ENCODE data around the gene STRIP1.
A peak's percentile ranks its signal among the peaks of the same experiment; 100 is the strongest.
"Not testable (repeated sequence)": the region's sequence is repeated elsewhere in the genome, so short reads cannot be mapped to it uniquely, and the experiment has no call there.

Gene STRIP1

DNA sequence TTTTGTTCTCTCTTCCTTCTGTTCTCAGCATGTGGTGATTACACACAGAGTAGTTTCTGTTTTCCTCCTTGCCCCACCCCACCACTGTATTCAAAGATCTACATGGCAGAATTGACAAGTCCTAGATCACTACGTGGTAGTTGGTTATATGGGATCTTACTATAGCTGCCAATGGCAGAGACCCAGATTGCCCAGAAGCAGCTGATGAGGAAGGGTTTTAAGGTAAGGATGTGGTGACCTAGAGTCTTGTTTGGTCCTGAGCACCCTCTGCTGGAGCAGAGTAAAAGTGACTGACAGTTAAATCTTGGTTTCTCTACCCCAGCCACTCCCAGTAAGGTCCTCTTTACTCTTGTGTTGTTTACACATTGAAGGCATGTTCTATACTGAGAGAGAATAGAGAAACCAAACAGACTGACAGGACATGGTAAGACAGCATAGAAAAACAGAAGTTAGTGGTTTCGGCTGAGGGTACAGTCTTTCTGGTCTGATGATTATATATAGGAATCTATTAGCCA, 22.8 kb upstream of the STRIP1 start:
- DNase-seq = peak; percentile 49

DNA sequence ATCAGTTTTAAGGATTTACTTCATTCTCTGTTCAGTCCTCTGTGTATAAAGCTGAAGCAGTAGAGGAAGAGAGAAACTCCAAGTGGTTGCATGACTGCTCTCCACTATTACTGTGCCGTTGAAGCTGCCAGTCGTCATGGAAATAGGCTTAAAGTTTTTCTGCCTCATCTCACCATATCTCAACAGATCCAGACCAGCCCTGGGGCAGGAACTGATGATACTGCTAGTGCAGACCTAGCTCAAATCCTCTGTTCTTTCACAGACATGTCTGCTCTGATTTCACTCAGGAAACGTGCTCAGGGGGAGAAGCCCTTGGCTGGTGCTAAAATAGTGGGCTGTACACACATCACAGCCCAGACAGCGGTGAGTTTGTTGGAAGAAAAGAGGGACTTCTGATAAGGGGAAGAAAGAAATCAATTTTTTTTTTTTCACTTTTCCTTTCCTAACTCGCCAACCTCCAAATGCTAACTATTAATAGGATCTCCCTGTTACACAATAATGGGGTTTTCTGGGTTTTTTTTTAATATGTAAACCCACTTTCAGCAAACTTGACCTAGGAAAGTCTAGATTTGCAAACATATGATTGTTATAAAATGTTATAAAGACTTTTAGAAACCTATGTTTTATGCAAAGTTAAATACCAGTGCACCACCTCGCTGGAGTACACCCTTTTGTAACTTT, 22.2 kb upstream of the STRIP1 start:
- DNase-seq = no peak

DNA sequence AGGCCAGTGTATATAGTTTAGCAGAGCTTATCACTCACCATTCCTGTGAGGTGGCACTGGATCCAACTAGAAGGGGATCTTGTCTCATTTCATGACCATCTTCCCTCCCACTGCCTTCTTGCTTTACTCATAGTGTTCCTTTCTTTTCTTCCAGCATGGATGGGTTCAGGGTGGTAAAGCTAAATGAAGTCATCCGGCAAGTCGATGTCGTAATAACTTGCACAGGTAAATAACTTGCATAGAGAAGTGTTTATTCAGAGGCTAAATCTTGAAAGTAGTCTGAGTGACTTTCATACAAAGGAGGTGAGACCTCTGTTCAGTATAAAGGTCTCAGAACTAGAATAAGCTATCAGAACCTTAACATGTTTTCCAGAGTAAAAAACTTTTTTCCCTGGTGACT, 16.6 kb upstream of the STRIP1 start:
- DNase-seq = no peak

DNA sequence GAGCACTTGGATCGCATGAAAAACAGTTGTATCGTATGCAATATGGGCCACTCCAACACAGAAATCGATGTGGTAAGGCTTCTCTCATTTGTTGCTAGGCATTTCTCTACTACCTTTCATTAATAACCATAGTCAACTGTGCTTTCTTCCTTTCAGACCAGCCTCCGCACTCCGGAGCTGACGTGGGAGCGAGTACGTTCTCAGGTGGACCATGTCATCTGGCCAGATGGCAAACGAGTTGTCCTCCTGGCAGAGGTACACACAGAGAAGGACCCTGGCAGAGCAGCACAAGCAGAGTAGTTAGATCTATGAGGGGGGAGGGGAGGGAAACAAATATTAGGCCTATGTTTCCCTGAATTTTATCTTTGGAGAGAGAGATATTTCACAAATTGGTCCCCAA, 16.0 kb upstream of the STRIP1 start:
- DNase-seq = no peak

DNA sequence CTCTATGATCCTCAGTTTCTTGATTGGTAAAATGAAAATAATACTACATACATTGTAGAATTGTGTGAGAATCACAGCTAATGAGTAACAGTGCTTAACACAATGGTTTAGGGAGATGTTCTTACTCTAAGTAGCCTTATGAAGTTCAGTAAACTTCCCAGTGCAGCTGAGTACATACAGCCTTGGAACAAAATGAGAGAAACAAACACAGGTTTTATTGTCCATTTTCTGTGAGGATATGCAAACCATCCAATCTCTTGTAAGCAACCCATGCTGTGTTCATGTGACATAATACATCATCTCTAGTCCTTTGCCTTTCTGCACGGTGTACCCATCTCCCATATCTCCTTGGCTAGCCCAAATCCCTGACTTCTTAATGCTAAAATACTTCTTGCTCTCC, 14.7 kb upstream of the STRIP1 start:
- no peak for DNase-seq

DNA sequence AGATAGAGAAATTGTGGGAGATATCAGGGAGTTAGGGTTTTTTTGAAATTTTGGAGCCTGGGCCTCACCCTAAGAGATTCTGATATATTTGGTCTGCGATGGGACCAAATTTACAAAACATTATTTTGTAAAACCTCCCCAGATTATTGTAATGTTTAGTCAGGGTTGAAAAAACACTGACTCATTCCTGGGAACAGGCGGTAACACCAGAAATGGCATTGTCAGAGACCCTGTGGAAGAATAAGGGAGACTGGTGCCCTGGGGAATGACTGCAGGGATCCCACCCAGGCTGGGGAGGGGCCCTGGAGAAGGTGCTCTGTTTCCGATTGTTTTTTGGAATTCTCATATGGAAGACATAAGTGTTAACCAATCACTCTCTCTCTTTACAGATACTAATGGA, 13.1 kb upstream of the STRIP1 start:
- DNase-seq = no peak

DNA sequence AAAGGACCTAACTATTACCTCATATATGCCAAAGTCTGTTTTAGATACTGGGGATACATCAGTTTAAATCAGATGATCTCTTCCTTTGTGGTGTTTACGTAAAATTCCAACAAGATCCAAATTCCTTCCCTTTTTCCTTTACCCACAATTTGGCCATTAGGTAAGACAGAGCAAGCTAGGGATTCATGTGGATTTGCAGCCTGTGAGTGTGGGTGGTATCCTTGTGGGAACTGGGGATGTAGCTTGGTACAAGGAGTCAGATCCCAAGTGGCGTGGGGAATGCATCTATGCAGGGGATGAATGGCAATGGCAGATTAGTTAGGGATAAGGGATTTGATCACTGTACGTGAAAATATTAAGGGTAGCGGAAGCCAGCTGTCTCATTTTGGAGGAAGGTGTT, 9.8 kb upstream of the STRIP1 start:
- no peak for DNase-seq

DNA sequence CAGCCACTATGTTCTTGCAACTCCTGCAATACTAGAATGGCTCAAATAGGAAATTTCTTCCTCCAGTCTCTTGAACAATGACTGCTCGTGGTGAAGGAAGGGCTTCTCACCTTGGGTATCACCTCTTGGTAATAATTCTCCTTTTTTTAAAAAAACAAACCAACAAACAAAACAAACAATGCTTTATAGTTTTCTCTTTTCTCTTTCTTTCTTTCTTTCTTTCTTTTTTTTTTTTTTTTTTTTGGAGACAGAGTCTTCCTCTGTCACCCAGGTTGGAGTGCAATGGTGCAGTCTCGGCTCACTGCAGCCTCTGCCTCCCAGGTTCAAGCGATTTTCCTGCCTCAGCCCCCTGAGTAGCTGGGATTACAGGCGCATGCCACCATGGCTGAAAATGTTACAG, 3.7 kb upstream of the STRIP1 start:
- not testable (repeated sequence) for DNase-seq

DNA sequence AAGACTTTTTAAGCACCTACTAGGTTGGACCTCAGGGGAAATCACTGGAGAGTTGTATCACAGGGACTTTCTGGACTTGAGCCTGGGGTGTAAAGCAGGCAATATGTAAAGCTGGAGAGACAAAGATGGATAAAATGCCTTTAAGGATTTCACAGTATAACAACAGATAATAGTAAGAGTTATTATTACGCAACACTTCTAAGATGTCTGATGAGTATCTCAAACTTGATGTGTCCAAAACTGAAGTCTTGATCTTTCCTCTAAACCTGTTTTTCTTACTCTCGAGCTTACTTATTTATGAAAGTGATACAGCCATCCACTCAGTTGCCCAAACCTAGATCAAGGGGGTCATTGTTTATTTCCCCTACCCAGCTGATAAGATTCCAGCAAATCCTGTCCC, 2.1 kb upstream of the STRIP1 start:
- no peak for DNase-seq

DNA sequence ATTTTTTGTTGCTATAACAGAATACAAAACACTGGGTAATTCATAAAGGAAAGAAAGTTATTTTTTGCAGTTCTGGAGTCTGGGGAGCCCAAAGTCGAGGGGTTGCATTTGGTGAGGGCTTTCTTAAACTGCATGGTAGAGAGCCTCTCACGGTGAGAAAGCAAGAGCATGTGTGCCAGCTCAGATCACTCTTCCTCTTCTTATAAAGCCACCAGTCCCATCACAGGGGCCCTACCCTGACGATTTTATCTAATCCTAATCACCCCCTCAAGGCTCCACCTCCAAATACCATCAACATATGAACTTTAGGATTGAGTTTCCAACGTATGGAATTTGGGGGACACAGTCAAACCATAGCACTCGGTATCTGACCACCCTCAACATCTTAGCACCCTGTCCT, 1.0 kb upstream of the STRIP1 start:
- no peak for DNase-seq

DNA sequence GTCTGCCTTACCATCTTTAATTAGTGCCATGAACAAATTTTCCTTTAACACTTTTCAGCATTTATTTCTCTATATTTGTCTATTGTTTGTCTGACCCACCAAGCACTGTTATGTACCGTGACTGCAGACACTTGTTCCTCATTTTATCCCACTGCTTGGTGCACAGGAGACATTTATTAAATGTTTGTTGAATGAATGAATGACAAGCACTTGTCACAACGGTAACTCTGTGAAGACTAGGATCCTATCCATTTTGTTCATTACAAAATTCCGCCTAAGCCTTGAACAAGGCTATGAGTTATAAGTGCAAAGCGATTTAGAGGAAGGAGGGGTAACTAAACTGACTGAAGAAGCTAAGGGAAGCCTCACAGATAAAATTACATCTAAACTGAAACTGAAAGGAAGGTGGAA, 379 bp upstream of the STRIP1 start:
- DNase-seq = no peak

DNA sequence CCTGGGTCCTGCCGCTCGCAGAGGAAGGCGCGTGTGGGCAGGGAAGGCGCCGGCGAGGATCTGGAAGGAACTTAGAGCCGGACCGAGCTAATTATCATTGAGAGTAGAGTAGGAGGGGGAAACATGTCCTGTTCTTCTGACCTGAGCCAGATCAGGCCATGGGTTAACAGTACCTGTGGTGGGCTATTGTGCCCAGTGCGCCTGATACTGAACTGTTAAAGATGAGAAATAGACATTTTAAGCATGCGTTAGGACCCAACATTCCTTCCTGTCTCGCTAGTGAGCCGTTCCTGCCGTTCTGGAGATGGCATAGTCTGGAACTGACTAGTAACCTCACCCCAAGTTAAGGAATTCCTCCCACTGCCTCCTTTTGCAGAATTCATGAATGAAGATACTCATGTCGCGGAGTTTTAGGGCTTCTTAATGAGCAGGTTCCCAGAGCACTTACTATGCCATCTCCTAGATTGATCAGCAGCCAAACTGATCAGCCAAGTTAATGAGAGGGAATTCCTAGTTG, 870 bp downstream of the STRIP1 start:
- DNase-seq = peak; percentile 25

DNA sequence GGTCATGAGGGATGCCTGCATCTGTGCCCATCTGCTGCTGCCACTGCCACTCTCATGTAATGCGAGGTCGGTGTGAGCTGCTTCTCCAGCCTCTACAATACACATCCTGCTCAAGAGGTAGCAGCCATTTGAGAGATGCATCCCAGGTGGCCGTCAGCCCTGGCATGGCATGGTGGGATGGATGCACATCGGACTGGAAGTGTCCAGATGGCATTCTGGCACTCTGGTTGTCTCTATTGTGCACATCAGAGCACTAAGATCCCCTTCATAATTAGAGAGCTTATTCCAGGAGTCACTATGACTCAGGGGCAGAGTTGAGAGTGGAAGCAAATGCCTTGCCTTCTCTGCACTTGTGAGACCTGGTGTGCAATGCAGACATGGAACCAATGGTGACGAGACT, 3.8 kb downstream of the STRIP1 start:
- DNase-seq = no peak

DNA sequence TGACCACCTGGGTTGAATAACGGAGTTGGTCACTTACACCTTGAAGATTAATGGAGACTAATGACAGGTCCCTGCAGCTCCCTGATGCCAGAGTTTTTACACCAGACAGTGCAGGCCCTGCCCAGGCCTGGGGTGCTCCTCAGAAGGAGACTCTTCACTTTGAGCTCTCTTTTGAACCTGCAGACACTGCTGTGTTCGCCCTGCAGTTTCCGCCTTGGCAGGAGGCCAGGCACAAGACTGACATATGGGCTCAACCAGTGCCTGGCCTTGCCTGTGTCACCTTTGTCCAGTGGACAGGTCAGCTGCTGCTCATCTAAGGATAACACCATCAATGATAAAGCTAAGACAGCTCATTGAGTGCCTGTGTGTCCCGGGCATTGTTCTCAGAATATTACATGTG, 5.2 kb downstream of the STRIP1 start:
- no peak for DNase-seq

DNA sequence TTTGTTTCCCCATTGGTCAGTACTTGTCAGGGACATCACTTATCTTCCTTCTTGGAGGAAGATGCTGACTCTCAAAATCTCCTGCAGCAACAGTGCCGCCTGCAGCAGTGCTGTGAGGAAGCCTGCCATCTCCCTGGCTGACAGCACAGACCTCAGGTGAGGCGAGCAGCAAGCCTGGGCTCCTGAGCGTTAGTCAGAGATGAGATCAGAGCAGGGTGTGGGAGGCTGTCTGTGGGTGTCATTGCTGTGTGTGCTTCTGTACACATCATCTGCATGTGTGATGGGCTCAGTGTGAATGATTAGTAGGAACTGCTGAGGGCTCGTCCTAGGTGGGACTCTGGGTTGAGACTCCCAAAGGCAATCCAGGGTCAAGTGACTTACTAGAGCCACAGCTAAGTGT, 6.1 kb downstream of the STRIP1 start:
- no peak for DNase-seq

DNA sequence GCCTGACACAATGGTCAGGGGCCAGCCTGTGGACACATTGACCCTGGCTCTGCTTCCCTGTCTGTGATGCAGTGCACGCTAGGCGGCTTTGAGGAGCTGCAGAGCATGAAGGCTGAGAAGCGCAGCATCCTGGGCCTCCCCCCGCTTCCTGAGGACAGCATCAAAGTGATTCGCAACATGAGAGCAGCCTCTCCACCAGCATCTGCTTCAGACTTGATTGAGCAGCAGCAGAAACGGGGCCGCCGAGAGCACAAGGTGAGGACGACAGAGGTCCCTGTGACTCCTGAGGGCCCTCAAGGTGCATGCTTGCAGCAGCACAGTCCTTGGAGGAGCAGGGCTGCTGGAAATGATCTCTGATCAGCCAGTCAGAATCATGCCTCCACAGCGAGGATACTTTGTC, 8.6 kb downstream of the STRIP1 start:
- DNase-seq = no peak

DNA sequence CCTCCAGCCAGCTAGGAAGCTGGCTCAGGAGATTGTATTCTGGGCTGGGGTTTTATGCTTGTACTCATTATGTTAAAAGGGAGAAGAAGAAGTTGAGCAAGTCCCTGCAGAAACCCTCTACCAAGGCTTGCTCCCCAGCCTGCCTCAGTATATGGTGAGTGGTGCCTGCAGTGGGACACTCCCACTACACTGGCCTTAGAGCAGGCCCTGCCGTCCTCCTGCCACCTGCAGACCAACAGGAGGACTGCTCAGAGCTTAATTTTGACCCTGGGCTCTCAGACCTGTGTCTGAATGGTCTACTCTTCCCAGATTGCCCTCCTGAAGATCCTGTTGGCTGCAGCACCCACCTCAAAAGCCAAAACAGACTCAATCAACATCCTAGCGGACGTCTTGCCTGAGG, 13.0 kb downstream of the STRIP1 start:
- DNase-seq = no peak

DNA sequence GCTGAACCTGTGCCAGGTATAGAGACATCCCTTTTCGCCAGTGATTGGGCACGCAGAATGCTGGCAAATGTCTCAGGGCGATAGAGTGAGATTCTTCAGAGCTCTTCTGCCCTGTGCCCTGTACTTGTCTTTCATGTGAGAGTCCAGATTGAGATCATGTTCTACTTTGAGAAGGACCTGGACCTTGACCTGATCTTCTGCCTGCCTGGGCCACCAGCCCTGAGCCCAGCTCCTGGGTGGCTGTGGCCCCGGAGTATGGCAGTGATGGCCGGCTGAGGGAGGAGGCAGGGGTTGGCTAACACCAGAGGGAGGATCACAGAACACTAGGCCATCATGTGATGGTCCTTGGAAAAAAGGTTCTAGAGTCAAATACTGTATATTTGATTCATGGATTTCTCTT, 13.8 kb downstream of the STRIP1 start:
- DNase-seq = no peak

DNA sequence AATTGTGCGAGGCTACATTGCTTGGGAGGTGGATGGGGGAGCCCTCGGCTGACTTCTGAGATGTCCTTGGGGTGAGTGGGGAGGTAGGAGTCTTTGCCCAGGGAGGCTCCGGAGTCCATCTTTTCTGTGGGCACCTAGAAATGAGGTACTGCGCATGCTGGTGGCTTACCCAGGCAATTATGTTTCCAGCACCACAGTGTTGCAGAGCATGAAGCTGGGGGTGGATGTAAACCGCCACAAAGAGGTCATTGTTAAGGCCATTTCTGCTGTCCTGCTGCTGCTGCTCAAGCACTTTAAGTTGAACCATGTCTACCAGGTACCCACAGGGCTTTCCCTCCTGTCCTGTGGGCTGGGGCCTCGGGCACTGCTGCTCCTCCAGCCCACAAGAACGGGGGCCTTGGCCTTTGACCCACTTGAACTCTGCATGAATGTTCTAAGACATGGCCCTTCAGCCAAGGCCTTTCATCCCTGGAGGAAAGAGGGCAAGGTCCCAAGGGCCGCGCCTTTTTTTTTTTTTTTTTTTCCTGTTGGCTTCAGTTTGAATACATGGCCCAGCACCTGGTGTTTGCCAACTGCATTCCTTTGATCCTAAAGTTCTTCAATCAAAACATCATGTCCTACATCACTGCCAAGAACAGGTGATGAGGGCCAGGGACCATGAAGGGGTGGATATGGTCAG, 14.6 kb downstream of the STRIP1 start:
- DNase-seq = no peak

DNA sequence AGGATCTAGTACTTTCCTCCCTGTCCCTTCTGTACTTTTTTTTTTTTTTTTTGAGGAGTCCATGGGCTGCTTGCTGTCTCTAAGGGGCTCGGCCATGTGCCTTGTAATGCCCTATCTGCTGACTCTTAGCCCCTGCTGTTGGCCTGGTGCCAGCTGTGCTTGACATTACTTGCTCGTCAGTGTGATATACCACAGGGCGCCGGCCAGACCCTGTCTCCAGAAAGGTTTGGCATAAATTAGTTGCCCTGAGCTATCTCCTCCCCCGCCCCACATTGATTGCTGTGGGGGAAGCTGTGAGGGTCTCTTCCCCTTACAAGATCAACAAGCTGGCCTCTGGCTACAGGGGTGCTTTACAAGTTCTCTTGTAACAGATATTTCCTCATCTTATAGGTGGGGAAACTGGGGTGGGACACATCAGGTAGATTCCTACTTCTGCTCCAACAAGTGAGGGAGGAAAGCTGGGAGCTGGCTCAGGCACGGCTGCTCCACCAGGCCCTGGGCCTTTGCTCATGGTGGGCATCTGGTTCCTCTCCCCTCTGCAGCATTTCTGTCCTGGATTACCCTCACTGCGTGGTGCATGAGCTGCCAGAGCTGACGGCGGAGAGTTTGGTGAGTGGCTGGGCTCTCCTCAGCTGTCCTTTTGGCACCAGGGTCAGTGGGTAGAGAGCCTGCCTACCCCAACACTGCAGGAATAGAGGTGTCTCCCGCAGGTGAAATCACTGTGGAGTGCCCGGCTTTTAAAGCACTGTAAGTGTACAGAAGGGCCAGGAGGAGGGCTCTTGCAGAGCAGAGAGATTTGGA, 15.6 kb downstream of the STRIP1 start:
- no peak for DNase-seq

DNA sequence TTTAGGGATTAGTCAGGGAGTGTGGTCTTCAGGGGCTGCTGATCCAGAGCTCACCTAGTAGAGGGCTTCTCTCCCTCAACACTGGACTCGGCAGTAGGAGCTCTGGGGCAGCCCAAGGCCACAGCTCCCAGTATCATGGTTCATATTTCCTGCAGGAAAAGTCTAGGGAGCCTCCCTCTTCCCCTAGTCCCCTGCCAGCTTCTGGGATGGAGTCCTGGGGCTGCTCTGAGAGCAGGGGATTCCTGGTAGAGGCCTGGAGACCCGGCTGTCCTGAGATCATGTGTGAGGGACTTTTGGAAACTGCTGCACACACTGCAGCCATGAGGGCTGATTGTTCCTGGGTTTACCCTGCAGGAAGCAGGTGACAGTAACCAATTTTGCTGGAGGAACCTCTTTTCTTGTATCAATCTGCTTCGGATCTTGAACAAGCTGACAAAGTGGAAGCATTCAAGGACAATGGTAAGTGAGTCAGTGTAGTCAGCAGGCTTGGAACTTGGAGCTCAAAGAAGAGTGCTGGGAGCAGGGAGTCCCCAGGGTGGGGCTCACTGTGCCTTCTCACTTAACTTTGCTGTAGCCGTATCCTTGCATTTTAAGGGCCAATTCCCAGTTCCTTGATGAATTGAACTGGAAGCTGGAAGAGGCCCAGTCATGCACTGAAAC, 16.3 kb downstream of the STRIP1 start:
- no peak for DNase-seq

DNA sequence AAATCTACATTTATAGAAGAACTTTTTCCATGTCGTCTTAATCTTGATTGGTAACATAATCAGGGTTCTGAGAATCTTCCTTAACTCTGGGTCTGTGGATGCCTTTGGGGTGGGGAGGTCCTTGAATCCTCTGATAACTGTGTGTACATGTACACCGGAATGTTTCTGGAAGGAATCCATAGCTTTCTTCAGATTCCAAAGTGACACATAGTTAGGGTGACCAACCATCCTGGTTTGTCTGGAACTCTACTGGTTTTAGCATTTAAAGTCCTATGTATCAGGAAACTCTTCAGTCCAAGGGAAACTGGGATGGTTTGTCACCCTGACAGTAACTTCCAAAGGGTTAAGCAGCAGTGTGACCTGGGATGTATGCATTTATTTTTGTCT, 16.8 kb downstream of the STRIP1 start:
- DNase-seq = peak; percentile 55

All from fibroblast of skin of right biceps (primary cell).